AG08396 (cell line): ENCODE data around the gene TGM5.
"Not testable (repeated sequence)": the region's sequence is repeated elsewhere in the genome, so short reads cannot be mapped to it uniquely, and the experiment has no call there.

ENCODE experiments used
- DNase-seq: peaks from one replicate; pipeline ENCODE4 v3.0.0; 2012; ENCODE audit warnings: low spot score, mixed read lengths

TGM5 gene

DNA sequence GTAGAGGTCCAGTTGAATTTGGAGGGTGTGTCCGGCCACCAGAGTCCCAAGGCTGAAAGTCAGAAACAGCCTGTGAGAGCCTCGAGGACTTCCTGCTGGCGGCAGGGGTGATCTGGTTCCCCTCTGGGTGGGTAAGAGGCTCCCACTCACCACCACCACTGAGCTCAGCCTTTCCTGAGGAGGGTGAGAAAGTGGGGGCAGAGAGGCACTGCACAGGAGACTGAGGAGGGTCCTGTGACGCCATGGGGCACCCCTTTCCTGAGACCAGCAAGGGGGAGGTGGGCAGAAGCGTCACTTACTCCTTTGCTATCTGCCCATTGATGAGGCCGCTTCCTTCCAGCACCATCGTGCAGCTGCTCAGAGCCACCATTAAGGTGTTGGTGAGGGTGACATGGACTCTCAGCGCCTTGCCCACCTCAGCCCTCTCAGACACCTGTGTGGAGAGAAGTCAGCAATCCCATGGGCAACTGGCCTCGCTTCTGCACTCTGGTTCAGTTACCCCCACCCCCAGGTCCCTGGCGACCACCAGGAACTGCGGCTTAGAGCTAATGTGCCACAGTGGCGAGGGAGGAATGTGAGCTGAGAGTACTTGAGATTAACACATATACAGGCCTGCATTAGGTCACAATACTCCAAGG, 10.0 kb upstream of the TGM5 start:
- DNase-seq, result no peak

GRCh38 chr15:43275740-43276562, 9.2 kb upstream of the TGM5 start:
- no peak for DNase-seq

DNA sequence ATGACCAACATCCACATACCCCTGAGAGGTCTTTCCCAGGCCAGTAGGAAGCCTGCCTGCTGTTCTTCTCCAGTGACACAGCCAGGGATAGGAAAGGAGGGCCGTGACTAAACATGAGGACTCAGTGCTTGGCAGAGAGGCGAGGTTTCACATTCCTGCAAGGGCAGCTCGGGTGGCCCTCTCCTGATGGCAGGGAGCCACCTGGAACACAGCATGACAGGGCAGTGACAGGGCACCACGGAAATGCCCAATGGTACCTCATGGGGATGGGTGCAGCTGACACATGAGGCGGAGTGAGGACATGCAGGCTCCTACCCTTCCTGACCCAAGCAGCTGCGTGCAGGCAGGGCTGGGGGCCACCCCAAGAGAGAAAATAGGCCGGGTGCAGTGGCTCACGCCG, 7.4 kb upstream of the TGM5 start:
- DNase-seq, result no peak

DNA sequence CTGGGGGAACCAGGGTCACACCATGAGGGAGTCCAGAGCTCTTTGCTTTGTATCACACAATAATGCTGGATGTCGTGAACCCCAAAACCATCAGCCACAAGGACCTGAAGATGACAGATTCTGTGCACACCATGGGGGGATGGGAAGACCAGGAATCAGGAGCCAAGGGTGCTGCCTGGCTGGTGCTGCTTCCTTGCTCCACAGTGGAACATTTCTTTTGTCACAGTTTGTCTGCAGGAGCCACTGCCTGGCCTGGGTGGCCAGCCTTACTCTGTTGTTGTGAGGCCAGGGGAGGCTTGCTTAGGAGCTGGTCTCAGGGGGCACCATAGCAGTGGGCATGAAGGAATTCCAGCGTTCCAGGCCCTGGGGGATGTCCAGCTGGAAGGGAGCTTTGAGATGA, 6.5 kb upstream of the TGM5 start:
- no peak for DNase-seq

DNA sequence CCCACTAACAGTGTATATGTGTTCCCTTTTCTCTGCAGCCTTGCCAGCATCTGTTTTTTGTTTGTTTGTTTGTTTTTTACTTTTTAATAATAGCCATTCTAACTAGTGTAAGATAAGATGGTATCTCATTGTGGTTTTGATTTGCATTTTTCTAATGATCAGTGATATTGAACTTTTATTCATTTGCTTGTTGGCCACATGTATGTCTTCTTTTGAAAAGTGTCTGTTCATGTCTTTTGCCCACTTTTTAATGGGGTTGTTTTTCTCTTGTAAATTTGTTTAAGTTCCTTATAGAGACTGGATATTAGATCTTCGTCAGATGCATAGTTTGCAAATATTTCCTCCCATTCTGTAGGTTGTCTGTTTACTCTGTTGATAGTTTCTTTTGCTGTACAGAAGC, 5.2 kb upstream of the TGM5 start:
- DNase-seq, result not testable (repeated sequence)

DNA sequence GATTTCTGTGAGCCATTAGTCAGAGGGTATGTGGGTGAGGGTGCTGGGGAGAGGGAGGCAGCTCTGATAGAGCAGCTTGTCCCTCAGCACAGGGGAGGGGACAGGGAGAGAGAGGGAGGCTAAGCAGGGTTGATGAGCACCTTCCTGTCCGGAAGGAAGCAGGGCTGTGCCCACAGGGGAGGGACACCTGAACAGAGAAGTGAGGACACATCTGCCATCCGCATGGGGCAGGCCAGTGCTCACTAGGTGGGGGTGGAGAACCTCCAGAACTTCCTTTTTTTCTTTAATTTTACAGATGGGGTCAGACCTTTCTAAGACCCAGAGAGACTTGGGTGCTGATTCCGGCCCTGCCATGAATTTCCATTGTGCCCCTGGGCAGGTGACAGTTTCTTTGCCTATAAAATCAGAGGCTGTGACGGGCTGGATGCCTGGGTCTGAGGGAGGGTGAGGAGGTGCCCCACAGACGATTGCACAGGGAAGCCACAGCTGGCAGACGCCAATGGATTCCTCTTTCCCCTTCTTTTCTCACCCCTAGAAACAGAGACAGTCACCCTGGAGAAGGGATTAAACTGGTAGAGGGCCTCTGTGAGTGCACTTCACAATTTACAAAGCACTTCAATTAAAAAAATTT, 4.1 kb upstream of the TGM5 start:
- DNase-seq, result no peak

GRCh38 chr15:43270113-43270665, 3.5 kb upstream of the TGM5 start:
- DNase-seq, result no peak

GRCh38 chr15:43268111-43269105, 1.7 kb upstream of the TGM5 start:
- DNase-seq, result no peak

DNA sequence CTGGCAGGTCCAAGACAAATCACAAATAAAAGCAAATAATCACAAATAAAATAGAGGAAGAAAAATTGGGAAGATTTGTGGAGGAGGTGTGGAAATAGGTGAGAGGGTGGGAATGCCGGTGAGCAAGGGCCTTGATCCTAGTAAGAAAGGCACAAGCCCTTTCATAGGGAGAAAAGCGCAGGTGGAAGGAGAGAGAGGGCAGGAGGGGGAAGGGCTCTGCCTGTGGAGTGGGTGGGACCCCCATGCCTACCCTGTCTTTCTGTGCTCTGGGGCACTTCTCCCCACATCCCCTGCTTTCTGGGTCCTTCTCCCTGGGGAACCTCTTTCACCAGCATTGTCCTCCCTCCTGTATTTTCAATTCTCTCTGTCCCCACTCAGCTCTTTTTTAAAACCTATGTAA, 711 bp upstream of the TGM5 start:
- no peak for DNase-seq

DNA sequence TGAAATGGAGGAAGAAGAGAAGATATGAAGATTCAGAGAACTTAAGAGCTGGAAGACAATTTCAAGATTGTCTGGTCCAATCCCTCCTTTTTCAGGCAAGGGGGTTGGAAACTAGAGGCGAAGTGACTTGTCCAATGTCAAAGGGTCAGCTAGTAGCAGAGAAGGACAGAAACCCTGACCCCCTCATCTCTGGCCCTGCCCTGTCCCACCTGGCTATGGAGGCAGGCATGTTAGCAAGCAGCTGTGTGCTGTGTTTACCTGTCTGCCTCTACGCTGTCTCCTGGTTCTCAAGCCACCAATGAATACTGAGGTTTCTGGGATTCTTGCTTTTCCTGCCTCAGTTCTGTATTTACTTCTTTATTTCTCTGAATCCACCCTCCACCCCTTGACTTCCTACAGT, 342 bp downstream of the TGM5 start:
- DNase-seq, result no peak

- no peak for DNase-seq
Observed at GRCh38 chr15:43260011-43260615, 6.6 kb downstream of the TGM5 start.

DNA sequence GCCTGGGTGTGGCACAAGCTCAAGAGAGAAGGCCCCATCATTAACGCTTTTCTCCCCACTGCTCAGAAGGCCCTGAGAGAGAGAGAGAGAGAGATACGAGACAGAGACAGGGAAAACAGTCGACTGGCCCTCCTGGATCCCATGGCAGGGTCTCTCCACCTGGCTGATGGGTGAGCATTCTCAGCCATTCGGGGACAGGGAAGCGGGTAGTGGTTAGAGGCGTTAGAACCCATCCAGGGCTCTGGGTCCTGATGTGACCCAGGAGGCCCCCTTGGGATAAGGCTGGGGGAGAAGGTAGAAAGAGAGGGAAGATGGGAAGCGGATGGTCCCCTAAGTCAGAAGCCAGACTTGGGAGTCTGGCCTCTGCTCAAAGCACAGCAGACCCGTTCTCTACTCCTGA, 7.9 kb downstream of the TGM5 start:
- DNase-seq, result no peak

DNA sequence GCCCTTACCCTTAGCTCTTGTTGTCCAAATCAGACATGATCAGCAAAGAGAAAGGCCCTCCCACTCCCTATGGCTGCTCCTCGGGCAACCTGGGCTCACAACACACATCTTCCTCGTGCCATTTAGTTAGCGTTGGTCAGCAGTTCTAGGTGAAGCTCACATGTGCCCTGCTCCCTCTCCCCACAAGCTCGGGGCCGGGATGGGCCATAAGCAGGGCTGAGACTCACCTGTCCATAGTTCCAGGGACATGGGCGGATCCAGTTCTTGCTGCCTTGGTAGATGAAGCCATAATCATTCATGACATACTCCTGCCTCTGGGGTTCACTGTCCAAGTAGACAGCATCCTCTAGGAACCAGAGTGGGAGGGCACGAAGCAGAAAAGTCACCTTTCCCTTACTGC, 10.4 kb downstream of the TGM5 start:
- DNase-seq, result no peak

GRCh38 chr15:43255376-43255775, 11.4 kb downstream of the TGM5 start:
- DNase-seq, result no peak

DNA sequence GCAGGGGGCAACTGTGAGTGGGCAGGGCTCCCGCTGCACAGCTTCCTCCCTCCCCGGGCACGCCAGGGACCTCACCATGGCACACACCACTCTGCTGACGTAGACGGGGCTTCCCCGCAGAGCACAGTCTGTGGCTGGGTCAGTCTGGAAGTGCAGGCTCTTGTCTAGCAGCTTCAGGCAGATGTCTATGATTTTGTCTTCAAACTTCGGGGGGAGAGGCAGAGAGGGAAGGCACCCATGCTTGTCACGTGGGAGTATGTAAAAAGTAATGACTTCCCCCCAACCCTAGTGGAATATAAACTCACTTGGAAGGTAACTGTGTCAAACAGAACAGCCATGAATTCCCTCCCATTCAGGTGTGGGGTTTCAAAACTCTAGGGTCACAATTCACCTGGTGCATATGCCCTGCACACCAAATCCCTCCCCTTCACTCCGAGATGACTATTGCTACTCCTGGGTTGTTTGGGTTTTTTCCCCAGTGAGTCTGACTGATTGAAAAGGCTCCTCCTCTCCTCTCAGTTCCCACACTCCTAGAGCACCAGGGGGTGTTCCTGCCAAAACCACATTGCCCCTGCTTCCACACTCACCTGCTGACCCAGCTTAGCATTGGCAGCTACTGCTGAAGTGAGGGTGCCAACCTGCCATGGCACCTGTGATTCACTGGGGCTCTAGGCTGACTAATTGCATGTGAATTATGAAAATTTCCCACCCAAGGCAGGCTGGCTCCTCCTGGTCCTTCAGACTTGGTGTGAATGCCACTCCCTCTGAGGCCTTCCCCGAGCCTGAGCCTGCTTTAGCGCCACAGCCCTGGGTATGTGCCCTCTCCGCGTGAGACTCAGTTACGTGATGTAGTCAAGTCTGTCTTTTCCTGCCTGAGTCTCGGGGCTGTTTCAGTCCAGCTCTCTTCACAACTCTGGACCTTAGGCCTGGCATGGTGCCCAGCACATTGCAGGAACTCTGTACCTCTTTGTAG, 13.0 kb downstream of the TGM5 start:
- DNase-seq, result no peak

- no peak for DNase-seq
Observed at GRCh38 chr15:43251871-43252250, 14.9 kb downstream of the TGM5 start.

DNA sequence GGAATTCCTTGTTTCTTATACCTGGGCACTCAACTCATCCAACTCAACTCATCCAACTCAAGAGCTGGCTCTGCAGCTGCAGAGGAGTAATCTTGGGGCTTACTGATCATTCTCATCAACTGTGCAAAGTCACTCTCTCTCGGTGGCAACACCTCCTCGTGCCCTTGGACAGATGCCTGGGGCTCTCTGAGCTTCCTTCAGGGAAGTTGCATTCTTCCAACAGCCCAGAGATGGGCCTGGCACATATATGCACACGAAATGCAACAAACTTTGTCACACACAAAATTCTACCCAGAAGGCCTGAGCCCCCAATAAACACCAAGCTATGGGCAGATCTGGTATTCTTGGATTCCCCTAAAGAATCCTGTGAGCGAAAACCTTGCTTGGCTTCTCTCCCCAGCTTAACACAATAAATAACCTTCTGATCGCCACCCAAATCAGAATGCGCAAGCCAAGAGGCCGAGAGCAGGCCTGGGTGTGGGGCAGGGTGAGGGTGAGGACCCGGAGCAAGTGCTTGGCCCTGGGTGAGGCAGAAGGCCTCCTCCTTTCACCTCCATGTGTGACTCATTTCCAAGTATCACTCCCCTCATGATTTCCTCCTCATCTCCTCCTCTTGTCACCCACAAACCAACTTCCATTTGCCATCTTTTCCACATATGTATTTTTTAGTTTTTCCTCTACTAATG, 15.4 kb downstream of the TGM5 start:
- no peak for DNase-seq

GRCh38 chr15:43250785-43251184, 15.9 kb downstream of the TGM5 start:
- no peak for DNase-seq

DNA sequence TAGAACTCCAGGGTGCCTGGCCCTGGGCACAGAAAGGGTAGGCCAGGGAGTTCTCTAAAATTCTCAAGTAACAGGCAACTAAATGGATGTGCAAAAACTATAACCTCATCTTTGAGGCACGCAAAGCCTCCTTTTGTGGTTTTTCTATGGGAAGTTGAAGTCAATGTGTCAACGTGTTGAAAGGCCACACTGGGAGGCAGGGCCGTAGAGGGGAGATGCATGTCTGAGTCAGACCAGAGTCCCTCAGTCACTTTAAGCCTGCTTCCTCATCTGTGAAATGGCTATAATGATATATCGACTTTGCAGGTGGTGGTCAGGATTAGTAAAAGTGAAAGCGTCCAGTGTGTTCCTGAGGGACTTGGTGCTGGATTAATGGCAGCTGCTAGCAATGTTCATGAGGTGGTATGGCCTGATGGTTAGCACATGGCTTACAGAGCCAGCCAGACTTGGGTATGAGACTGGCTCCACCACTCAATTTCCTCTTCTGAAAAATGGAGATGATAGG, 17.0 kb downstream of the TGM5 start:
- peak; percentile 64 for DNase-seq
